ENCODE data around the gene CCDC3. TPM values are rescaled to one million over a fixed set of nuclear protein-coding genes. Genes with fewer than 3 reads are reported as not detected.

CCDC3 gene
- total RNA-seq, 4 donors from 2014 or later: 27.8 to 108 (median 74.6) TPM

DNA sequence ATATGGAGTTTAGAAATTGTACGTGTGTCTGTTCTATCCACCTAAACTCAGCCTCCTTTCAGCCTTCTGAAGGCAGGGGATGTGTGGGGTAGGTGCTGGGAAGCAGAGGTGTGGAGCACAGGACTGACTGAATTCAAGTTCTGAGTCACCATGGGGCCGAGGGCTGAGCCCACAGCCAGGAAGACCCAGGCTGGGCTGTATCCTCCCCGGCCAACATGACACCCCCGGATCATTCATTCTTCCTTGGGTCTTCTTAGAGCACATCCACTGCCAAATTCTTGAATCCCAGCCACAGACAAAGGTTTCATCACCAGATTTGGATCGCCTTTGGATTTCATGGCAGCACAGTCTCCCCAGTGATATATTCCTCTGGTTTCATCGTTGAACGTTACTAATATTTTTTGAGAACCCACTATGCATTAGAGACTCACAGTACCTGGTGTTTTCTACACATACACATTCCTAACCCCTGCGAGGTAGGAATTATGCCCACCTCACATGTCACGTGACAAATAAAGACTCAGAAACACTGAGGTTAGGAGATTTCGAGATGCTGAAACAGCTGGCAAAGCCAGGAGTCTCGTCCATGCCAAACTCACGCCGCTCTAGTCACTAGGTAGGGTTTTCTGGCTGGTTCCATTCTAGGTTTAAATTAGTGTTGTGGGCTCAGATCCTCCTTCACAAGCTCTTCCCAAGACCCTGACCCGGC is 26.9 kb downstream of the CCDC3 start:
- H3K4me3 ChIP-seq (ENCODE audit: low read depth, poor library complexity, severe bottlenecking): no peak overlapping the region
- intact Hi-C loops (cut with DNase I; ENCODE audit: low total_unique reads): no loop called here
- peak in 1 of 2 donors; percentile 7 for DNase-seq (ENCODE audit: low spot score in 2 of 2)
- WGBS, 2 donors: 79 to 87% methylated on average over 14 of the region's 14 CpGs
- TF ChIP-seq CTCF (IDR thresholded peaks at IDR 0.05) (no peak), POLR2A (IDR thresholded peaks at IDR 0.05) (no peak)

DNA sequence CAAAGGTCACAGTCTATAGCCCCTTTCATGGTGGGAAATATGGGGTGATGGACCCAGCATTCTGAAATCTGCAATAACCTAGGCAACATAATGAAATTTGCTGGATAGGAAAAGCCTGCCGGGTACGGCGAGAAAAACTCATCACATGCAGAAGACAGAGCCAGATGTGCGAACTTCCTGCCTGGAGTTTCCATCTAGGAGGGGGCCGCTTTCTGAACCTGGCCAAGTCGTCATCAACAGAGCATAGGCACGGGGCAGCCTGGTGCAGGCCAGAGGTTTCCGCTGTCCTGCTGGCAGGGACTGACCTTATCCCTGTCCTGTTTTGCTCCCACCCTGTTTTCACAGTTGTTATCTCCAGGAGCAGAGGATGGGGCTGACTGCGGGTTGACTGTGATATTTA is 27.4 kb downstream of the CCDC3 start:
- no peak overlapping the region for H3K4me3 ChIP-seq (ENCODE audit: low read depth, poor library complexity, severe bottlenecking)
- WGBS, 2 donors: 89 to 91% methylated on average over 9 of the region's 9 CpGs
- TF ChIP-seq POLR2A (IDR thresholded peaks at IDR 0.05): no peak
- no peak for TF ChIP-seq CTCF (IDR thresholded peaks at IDR 0.05)
- intact Hi-C loops (cut with DNase I; ENCODE audit: low total_unique reads): no loop called here
- peak in 1 of 2 donors; percentile 72 for DNase-seq (ENCODE audit: low spot score in 2 of 2)

- intact Hi-C loops (cut with DNase I; ENCODE audit: low total_unique reads): no loop called here
- no peak overlapping the region for H3K4me3 ChIP-seq (ENCODE audit: low read depth, poor library complexity, severe bottlenecking)
- TF ChIP-seq CTCF (IDR thresholded peaks at IDR 0.05) (no peak), POLR2A (IDR thresholded peaks at IDR 0.05) (no peak)
- DNase-seq (ENCODE audit: low spot score in 2 of 2): peak in 1 of 2 donors; percentile 72
- WGBS, 2 donors: 76 to 84% methylated on average over 8 of the region's 8 CpGs
Observed at GRCh38 chr10:12973149-12973718, 28.3 kb downstream of the CCDC3 start.

- no peak for TF ChIP-seq POLR2A (IDR thresholded peaks at IDR 0.05)
- TF ChIP-seq CTCF (IDR thresholded peaks at IDR 0.05): no peak
- H3K4me3 ChIP-seq (ENCODE audit: low read depth, poor library complexity, severe bottlenecking): no peak overlapping the region
- WGBS, 2 donors: 74 to 89% methylated on average over 2 of the region's 2 CpGs
- peak in 1 of 2 donors; percentile 10 for DNase-seq (ENCODE audit: low spot score in 2 of 2)
- intact Hi-C loops (cut with DNase I; ENCODE audit: low total_unique reads): no loop called here
Observed at GRCh38 chr10:12972146-12972545, 29.4 kb downstream of the CCDC3 start.

- intact Hi-C loops (cut with DNase I; ENCODE audit: low total_unique reads): no loop called here
Observed at GRCh38 chr10:12971001-12971788, 30.3 kb downstream of the CCDC3 start.

More at GRCh38 chr10:12971001-12971788, 30.3 kb downstream of the CCDC3 start:
- TF ChIP-seq CTCF (IDR thresholded peaks at IDR 0.05) (no peak), POLR2A (IDR thresholded peaks at IDR 0.05) (no peak)
- no peak overlapping the region for H3K4me3 ChIP-seq (ENCODE audit: low read depth, poor library complexity, severe bottlenecking)
- 61 to 63% methylated on average over 14 of the region's 14 CpGs for WGBS, 2 donors
- peak in 1 of 2 donors; percentile 72 for DNase-seq (ENCODE audit: low spot score in 2 of 2)
